ENCODE measurements around the gene SIK3.

SIK3 gene

DNA sequence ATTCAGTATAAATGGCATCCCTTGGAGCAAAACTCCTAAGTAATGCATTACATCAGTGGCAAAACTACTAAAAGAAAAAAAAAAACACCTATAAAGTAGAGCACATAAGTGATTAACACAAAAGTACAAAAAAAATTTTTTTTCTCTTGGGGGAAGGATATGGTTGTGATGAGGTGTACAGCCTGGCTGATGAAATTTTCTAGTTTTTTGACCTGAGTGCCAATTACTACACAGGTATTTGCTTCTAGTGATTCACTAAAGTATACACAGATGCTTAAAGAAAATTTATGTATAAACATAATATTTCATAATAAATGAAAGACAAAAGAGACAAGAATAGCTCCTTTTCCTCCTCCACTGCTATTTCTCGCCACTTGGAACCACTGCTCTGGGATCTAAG, 189.0 kb downstream of the SIK3 start:
- Histone ChIP-seq H3K4me3 (replicated peaks; ENCODE audit: low read depth, low read length) (no peak overlapping the region), H3K27me3 (replicated peaks; ENCODE audit: control insufficient read depth, insufficient read depth, low read length) (no peaks in the 10 kb centered on the region), H3K36me3 (ENCODE audit: control insufficient read depth, insufficient read depth, low read length) (no peaks in the 10 kb centered on the region)
- TF ChIP-seq, protein P1, sequence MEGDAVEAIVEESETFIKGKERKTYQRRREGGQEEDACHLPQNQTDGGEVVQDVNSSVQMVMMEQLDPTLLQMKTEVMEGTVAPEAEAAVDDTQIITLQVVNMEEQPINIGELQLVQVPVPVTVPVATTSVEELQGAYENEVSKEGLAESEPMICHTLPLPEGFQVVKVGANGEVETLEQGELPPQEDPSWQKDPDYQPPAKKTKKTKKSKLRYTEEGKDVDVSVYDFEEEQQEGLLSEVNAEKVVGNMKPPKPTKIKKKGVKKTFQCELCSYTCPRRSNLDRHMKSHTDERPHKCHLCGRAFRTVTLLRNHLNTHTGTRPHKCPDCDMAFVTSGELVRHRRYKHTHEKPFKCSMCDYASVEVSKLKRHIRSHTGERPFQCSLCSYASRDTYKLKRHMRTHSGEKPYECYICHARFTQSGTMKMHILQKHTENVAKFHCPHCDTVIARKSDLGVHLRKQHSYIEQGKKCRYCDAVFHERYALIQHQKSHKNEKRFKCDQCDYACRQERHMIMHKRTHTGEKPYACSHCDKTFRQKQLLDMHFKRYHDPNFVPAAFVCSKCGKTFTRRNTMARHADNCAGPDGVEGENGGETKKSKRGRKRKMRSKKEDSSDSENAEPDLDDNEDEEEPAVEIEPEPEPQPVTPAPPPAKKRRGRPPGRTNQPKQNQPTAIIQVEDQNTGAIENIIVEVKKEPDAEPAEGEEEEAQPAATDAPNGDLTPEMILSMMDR (IDR thresholded peaks at IDR 0.05; ENCODE audit: insufficient read depth, low read length, poor library complexity, severe bottlenecking) = no peak
- DNase-seq (ENCODE audit: extremely low read depth, insufficient read length) = no peak

DNA sequence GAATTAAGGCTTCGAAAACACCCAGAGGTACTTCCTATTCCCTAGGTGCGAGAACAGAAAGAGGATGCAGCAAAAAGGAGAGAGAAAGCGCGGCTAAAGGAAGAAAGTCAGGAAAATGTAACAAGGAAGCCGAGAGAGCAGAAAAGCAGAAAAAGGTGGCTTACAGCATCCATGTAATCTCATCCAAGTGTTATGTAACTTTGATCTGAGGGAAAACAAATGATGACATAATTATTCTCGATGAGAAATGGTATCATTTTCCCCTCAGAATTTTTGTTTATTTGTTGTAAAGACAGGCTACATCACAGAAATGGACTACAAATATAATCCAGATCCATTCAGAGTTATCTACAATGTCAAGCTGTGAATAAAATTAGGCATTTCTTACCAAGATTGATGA, 191.7 kb downstream of the SIK3 start:
- H3K36me3 ChIP-seq (ENCODE audit: control insufficient read depth, insufficient read depth, low read length) = no peaks in the 10 kb centered on the region
- no peak for DNase-seq (ENCODE audit: extremely low read depth, insufficient read length)
- H3K4me3 ChIP-seq (replicated peaks; ENCODE audit: low read depth, low read length) = no peak overlapping the region
- TF ChIP-seq, protein P1 (IDR thresholded peaks at IDR 0.05; ENCODE audit: insufficient read depth, low read length, poor library complexity, severe bottlenecking) = no peak
- no peaks in the 10 kb centered on the region for H3K27me3 ChIP-seq (replicated peaks; ENCODE audit: control insufficient read depth, insufficient read depth, low read length)

DNA sequence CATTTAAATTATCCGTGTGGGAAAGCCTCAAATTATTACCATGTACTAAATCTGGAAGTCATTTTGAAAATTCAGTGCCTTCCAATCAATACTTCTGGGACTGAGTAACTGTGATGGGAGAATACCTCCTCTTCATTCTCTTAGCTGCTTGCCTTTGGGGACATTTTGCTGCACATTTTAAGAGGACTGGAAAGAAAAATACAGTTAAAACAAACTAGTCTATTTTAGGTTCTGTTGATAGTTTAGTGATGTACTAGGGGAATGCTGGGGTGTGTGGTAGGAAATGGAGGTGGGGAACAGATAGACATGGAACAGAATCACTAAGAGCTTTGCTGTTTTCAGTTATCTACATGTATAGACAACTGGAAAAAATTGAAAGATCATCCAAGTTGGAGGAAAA, 195.1 kb downstream of the SIK3 start:
- H3K4me3 ChIP-seq (replicated peaks; ENCODE audit: low read depth, low read length) = no peak overlapping the region
- DNase-seq (ENCODE audit: extremely low read depth, insufficient read length) = no peak
- TF ChIP-seq, protein P1 (IDR thresholded peaks at IDR 0.05; ENCODE audit: insufficient read depth, low read length, poor library complexity, severe bottlenecking) = no peak
- no peaks in the 10 kb centered on the region for H3K36me3 ChIP-seq (ENCODE audit: control insufficient read depth, insufficient read depth, low read length)
- no peaks in the 10 kb centered on the region for H3K27me3 ChIP-seq (replicated peaks; ENCODE audit: control insufficient read depth, insufficient read depth, low read length)

DNA sequence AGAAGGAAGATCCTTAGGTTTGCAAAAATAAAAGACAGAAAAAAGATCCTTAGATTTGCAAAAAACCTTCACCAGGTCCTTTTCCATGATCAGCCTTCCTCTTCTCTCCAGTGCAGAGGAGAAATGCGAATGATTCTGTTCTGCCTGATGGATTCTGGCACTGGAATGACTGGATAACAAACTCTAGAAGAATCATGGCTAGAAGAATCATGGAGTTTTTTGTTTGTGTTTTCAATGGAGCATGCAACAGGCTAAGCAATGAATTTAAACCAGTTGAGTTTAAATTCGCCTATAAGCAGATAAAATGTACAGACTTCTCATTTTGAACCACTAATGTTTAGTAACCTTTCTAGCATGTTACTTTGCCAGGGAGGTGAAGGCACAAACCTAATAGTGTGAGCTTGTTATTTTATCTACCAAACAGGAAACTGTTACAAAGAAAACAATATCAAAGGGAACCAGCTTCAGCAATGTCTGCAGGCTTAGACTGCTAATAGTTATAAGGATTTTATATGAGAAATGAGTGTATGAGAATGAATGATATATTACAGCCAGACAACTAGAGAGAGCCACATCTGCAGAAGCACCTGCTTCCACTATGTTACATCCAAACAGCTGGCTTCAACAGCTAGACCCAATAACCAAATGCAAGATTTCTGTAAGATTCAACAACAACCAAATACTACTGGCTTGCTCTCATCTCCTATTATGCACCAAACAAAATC, 196.1 kb downstream of the SIK3 start:
- Histone ChIP-seq H3K27me3 (replicated peaks; ENCODE audit: control insufficient read depth, insufficient read depth, low read length) (no peaks in the 10 kb centered on the region), H3K36me3 (ENCODE audit: control insufficient read depth, insufficient read depth, low read length) (no peaks in the 10 kb centered on the region), H3K4me3 (replicated peaks; ENCODE audit: low read depth, low read length) (no peak overlapping the region)
- DNase-seq (ENCODE audit: extremely low read depth, insufficient read length) = no peak
- TF ChIP-seq, protein P1 (IDR thresholded peaks at IDR 0.05; ENCODE audit: insufficient read depth, low read length, poor library complexity, severe bottlenecking) = no peak

DNA sequence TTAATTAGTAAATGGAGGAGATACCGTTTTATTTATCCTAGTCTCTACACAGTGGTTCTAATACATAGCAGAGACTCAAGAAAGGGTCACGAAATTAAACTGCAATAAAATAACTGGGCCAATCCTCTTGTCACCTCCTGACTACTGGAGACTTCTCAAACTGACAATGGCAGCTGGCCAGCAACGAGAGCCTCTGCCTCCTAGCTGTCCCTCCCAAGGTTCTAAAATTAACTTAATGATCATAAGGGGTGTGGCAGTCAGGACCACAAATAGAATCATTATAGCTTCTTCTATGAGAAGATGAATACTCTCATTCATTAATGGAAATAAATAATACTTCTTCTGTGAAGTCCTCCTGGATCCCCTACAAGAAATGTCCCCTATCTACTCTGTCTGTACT, 197.0 kb downstream of the SIK3 start:
- H3K36me3 ChIP-seq (ENCODE audit: control insufficient read depth, insufficient read depth, low read length) = no peaks in the 10 kb centered on the region
- no peaks in the 10 kb centered on the region for H3K27me3 ChIP-seq (replicated peaks; ENCODE audit: control insufficient read depth, insufficient read depth, low read length)
- no peak for DNase-seq (ENCODE audit: extremely low read depth, insufficient read length)
- H3K4me3 ChIP-seq (replicated peaks; ENCODE audit: low read depth, low read length) = no peak overlapping the region
- TF ChIP-seq, protein P1 (IDR thresholded peaks at IDR 0.05; ENCODE audit: insufficient read depth, low read length, poor library complexity, severe bottlenecking) = no peak

DNA sequence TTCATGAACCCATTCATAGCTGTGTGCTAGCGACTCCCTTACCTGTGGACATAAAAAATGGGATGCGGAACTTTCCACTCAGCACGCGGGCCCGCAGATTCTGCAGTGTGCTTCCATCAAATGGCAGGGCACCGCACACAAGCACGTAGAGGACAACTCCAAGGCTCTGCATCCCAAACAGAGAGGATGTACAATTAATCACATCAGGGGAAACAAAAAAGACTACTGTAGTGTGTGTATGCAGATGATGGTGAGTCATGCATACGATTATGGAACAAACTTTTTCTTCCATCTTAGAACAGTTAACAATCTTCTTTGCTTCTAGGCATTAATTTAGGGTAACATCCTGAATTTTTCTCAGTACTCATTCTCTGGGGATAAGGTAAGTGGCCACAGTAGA, 202.0 kb downstream of the SIK3 start:
- no peak overlapping the region for H3K4me3 ChIP-seq (replicated peaks; ENCODE audit: low read depth, low read length)
- TF ChIP-seq, protein P1 (IDR thresholded peaks at IDR 0.05; ENCODE audit: insufficient read depth, low read length, poor library complexity, severe bottlenecking) = no peak
- no peaks in the 10 kb centered on the region for H3K27me3 ChIP-seq (replicated peaks; ENCODE audit: control insufficient read depth, insufficient read depth, low read length)
- peaks cover 3% of the 10 kb centered on the region for H3K36me3 ChIP-seq (ENCODE audit: control insufficient read depth, insufficient read depth, low read length)
- no peak for DNase-seq (ENCODE audit: extremely low read depth, insufficient read length)
